ENCODE data around the gene KIF19. TPM values are rescaled to one million over a fixed set of nuclear protein-coding genes. Genes with fewer than 3 reads are reported as not detected.
"Not testable (repeated sequence)": the region's sequence is repeated elsewhere in the genome, so short reads cannot be mapped to it uniquely, and the experiment has no call there.

The KIF19 gene
- under 1 TPM in 2 of 4 donors, not detected in 2; 0.12 to 0.76 TPM for total RNA-seq

- peaks cover 14 to 23% (median 15%) of the 10 kb centered on the region in 3 donors for H3K4me1 ChIP-seq
Measured at GRCh38 chr17:74325743-74326379, at the start of gene KIF19. Gene KIF19, plus strand, starts transcription at chr17:74326226. Its CDS starts 124 bp downstream, at chr17:74326350.

GRCh38 chr17:74276541-74277009 lies 49.5 kb upstream of the KIF19 start:
- Histone ChIP-seq H3K27me3 (peaks cover 0 to 64% (median 0%) of the 10 kb centered on the region in 4 donors), H3K4me3 (no peak overlapping the region), H3K36me3 (no peaks in the 10 kb centered on the region), H3K4me1 (peaks cover 4 to 42% (median 5%) of the 10 kb centered on the region in 3 donors), H3K9me3 (no peaks in the 10 kb centered on the region), H3K27ac (peak overlapping the region in 2 of 4 donors; percentile 38 to 61)
- TF ChIP-seq CTCF (IDR thresholded peaks at IDR 0.05) (no peak), POLR2A (IDR thresholded peaks at IDR 0.05) (no peak)
- 50 to 80% methylated on average over 5 of the region's 5 CpGs for WGBS, 2 donors
- intact Hi-C loops (cut with DNase I), result no loop called here
- DNase-seq, result no peak

More at GRCh38 chr17:74325743-74326379, at the start of gene KIF19:
- TF ChIP-seq CTCF (IDR thresholded peaks at IDR 0.05) (no peak), POLR2A (IDR thresholded peaks at IDR 0.05) (no peak)
- intact Hi-C loops (cut with DNase I), result no loop called here
- Histone ChIP-seq H3K27me3 (peaks cover 4 to 76% (median 7%) of the 10 kb centered on the region in 4 donors), H3K27ac (no peak within 1 kb of the TSS), H3K36me3 (no peaks in the 10 kb centered on the region), H3K4me3 (peak within 1 kb of the TSS; percentile 9 to 64 (median 30)), H3K9me3 (no peaks in the 10 kb centered on the region)
- DNase-seq, result no peak
- WGBS, 2 donors, result 21% methylated on average over 7 of the region's 73 CpGs; no CpG with 5 or more reads in 1 of the 2 donors

- Histone ChIP-seq H3K27me3 (peaks cover 0 to 57% (median 0%) of the 10 kb centered on the region in 4 donors), H3K27ac (no peak overlapping the region), H3K4me3 (no peak overlapping the region), H3K4me1 (peaks cover 4 to 36% (median 5%) of the 10 kb centered on the region in 3 donors), H3K36me3 (no peaks in the 10 kb centered on the region), H3K9me3 (no peaks in the 10 kb centered on the region)
- WGBS, 2 donors, result 80 to 88% methylated on average over 1 of the region's 1 CpG
- DNase-seq, result no peak
- TF ChIP-seq POLR2A (IDR thresholded peaks at IDR 0.05) (no peak), CTCF (IDR thresholded peaks at IDR 0.05) (no peak)
- intact Hi-C loops (cut with DNase I), result no loop called here
Measured at GRCh38 chr17:74277935-74278334, 48.1 kb upstream of the KIF19 start.

GRCh38 chr17:74279617-74280016 lies 46.4 kb upstream of the KIF19 start:
- H3K27ac ChIP-seq; intact Hi-C loops (cut with DNase I); H3K4me3 ChIP-seq; H3K36me3 ChIP-seq; DNase-seq; H3K9me3 ChIP-seq: not testable (repeated sequence)
- WGBS, 2 donors, result 70 to 89% methylated on average over 3 to 6 of the region's 7 CpGs
- Histone ChIP-seq H3K4me1 (peaks cover 0 to 24% (median 0%) of the 10 kb centered on the region in 3 donors), H3K27me3 (peaks cover 0 to 51% (median 0%) of the 10 kb centered on the region in 4 donors)

GRCh38 chr17:74280093-74280513 lies 45.9 kb upstream of the KIF19 start:
- Histone ChIP-seq H3K27me3 (peaks cover 0 to 51% (median 0%) of the 10 kb centered on the region in 4 donors), H3K27ac (peak overlapping the region in 1 of 4 donors; percentile 21), H3K9me3 (no peaks in the 10 kb centered on the region), H3K4me3 (no peak overlapping the region), H3K36me3 (no peaks in the 10 kb centered on the region), H3K4me1 (peaks cover 0 to 23% (median 0%) of the 10 kb centered on the region in 3 donors)
- TF ChIP-seq CTCF (IDR thresholded peaks at IDR 0.05), result no peak
- TF ChIP-seq POLR2A (IDR thresholded peaks at IDR 0.05), result no peak
- intact Hi-C loops (cut with DNase I), result no loop called here
- DNase-seq, result no peak
- 76 to 81% methylated on average over 3 to 5 of the region's 9 CpGs for WGBS, 2 donors
